Measurements from ENCODE around the gene SASH1.

Gene SASH1

GRCh38 chr6:148438632-148439031 lies 96.0 kb downstream of the SASH1 start:
- TF ChIP-seq, protein P1, sequence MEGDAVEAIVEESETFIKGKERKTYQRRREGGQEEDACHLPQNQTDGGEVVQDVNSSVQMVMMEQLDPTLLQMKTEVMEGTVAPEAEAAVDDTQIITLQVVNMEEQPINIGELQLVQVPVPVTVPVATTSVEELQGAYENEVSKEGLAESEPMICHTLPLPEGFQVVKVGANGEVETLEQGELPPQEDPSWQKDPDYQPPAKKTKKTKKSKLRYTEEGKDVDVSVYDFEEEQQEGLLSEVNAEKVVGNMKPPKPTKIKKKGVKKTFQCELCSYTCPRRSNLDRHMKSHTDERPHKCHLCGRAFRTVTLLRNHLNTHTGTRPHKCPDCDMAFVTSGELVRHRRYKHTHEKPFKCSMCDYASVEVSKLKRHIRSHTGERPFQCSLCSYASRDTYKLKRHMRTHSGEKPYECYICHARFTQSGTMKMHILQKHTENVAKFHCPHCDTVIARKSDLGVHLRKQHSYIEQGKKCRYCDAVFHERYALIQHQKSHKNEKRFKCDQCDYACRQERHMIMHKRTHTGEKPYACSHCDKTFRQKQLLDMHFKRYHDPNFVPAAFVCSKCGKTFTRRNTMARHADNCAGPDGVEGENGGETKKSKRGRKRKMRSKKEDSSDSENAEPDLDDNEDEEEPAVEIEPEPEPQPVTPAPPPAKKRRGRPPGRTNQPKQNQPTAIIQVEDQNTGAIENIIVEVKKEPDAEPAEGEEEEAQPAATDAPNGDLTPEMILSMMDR (conservative IDR thresholded peaks at IDR 0.05; ENCODE audit: low read depth, low read length): no peak
- no peak for DNase-seq (ENCODE audit: low read depth)
- no peak overlapping the region for H3K4me3 ChIP-seq (ENCODE audit: low read length)

DNA sequence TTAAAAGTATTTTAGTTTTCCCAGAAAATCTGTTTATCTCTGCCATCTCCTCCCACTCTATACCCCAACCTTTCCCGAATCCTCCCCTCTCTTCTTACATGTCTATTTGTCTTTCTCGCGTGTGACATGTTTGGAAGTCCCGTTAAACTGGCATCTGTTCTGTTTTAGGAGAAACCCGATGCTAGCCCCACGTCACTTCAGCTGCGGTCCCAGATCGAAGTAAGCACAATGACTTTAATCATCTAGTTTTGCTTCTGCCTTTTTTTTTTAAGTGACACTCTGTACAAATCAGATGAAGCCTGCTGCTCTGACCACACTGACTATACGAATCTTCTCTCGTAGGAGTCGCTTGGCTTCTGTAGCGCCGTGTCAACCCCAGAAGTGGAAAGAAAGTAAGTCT lies 97.4 kb downstream of the SASH1 start:
- TF ChIP-seq, protein P1 (conservative IDR thresholded peaks at IDR 0.05; ENCODE audit: low read depth, low read length): no peak
- no peak for DNase-seq (ENCODE audit: low read depth)
- H3K4me3 ChIP-seq (ENCODE audit: low read length): no peak overlapping the region

DNA sequence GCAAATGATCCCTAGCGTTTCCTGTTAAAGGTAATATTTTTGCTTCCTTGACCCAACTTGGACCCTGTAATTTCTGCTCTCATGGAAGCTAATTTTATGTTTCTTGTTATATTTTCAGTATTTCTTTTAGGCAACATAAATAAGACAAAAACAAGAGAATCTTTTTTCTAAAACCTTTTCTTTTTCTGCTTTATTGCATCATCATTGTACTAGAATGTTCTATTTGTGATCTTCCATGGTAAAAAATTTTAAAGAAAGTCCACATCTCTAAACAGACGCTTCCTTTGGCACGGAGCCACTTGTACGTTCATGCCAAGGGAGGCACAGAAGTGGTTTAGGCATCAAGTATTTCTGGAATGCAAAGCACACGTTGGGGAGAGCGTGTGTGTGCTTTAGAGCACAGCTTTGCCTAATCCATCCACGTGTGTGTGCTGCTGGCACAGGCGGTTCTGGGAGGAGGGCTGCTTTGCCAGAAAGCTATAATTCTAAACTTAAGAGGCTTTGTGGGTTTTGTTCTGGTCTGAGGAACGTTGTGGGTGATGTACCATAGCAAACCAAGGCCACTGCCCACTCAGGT lies 98.3 kb downstream of the SASH1 start:
- DNase-seq (ENCODE audit: low read depth): peak; percentile 98
- TF ChIP-seq, protein P1 (conservative IDR thresholded peaks at IDR 0.05; ENCODE audit: low read depth, low read length): no peak
- peak overlapping the region; percentile 5 for H3K4me3 ChIP-seq (ENCODE audit: low read length)

DNA sequence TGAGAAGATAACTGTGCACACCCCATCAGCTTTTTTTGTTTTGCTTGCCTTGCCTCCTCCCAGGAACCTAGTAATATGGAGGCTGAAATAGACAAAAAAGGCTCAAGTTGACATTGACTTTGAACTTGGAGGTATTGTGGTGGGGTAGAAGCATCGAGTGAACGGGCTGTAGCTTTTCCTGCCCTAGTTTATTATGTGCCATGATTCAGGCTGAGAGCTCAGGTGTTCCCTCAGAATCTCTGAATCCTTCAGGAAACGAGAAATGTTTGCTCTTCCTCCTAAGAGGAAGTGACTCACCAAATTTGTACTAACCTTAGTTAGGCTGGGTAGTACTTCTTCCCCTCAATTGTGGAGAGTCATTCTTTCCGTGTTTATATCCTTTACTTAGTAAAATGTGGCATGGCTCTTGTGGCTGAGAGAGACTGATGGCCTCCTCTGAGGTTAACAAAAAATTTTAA lies 98.8 kb downstream of the SASH1 start:
- H3K4me3 ChIP-seq (ENCODE audit: low read length): peak overlapping the region; percentile 5
- TF ChIP-seq, protein P1 (conservative IDR thresholded peaks at IDR 0.05; ENCODE audit: low read depth, low read length): no peak
- peak; percentile 21 for DNase-seq (ENCODE audit: low read depth)

- DNase-seq (ENCODE audit: low read depth): no peak
- H3K4me3 ChIP-seq (ENCODE audit: low read length): no peak overlapping the region
- TF ChIP-seq, protein P1 (conservative IDR thresholded peaks at IDR 0.05; ENCODE audit: low read depth, low read length): no peak
Measured at GRCh38 chr6:148443798-148444560, 101.3 kb downstream of the SASH1 start.

DNA sequence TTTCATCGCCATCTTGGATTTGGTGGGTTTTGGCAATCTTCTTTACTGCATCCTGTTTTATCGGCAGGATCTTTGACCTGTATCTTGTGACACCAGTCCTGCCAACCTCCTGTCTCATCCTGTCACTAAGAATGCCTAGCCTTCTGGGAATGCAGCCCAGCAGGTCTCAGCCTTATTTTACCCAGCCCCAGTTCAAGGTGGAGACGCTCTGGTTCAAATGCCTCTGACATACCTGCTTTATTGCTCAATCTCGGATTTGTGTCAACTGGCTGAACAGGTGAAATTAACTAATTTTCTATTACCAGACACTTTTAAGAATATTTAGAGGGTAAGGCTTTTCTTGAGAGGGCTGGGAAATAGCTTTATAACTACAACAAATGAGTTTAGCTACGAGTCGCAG lies 102.5 kb downstream of the SASH1 start:
- DNase-seq (ENCODE audit: low read depth): no peak
- no peak overlapping the region for H3K4me3 ChIP-seq (ENCODE audit: low read length)
- TF ChIP-seq, protein P1 (conservative IDR thresholded peaks at IDR 0.05; ENCODE audit: low read depth, low read length): no peak

- peak; percentile 56 for DNase-seq (ENCODE audit: low read depth)
- H3K4me3 ChIP-seq (ENCODE audit: low read length): no peak overlapping the region
- TF ChIP-seq, protein P1 (conservative IDR thresholded peaks at IDR 0.05; ENCODE audit: low read depth, low read length): no peak
Measured at GRCh38 chr6:148445620-148446019, 103.0 kb downstream of the SASH1 start.
